GM12878 (cell line): ENCODE results near the gene COQ9. TPM values are rescaled to one million over a fixed set of nuclear protein-coding genes. Genes with fewer than 3 reads are reported as not detected.

Experiments
- ATAC-seq: fragments of 200-7000 bp; cut with Tn5 transposase; 3 replicates; pipeline ENCODE4 v1.9.1; 2020; ENCODE audit warnings: mild to moderate bottlenecking, moderate library complexity
- BruUV-seq: library from RNA; stranded (reverse); fragments of 400-500 nt; replicated peaks from 2 replicates; lab custom pipeline; 2021; lab: Mats Ljungman, UMichigan
- CTCF ChIA-PET: fragments of 300-600 bp; sonication (Branson Sonifier 250); formaldehyde crosslinking; extraction: SDS; loops from one replicate; lab custom pipeline; 2021; ENCODE audit warnings: inconsistent platforms; lab: Yijun Ruan, JAX
- POLR2A ChIA-PET: fragments of 350-600 bp; formaldehyde crosslinking; extraction: SDS; loops from one replicate; lab custom pipeline; 2021; ENCODE audit warnings: inconsistent platforms; lab: Charles Lee
- RAD21 ChIA-PET: fragments of 300-600 bp; sonication (Branson Sonifier 250); formaldehyde crosslinking; loops from one replicate; lab custom pipeline; 2023; ENCODE audit warnings: antibody characterized with exemption; ENCODE audit not compliant: unreplicated experiment; lab: Charles Lee
- SMC1A ChIA-PET: fragments of 300-600 bp; sonication (Branson Sonifier 250); formaldehyde crosslinking; loops from one replicate; lab custom pipeline; 2023; ENCODE audit not compliant: unreplicated experiment, uncharacterized antibody; lab: Charles Lee
- DNase-seq: peaks from one replicate; pipeline ENCODE4 v3.0.0-alpha.2; 2011; ENCODE audit warnings: low read depth, low spot score
- FAIRE-seq: peaks from 3 replicates; lab custom pipeline; 2011; peaks lifted over from hg19 to GRCh38; lab: Jason Lieb, UNC
- H2AFZ ChIP-seq: 2 replicates; pipeline ENCODE4 v1.6.0; 2011; ENCODE audit warnings: low read depth, low read length, control low read depth; ENCODE audit not compliant: control insufficient read depth
- H3K27ac ChIP-seq: 2 replicates; pipeline ENCODE4 v1.5.1; 2011; ENCODE audit warnings: control low read depth; ENCODE audit not compliant: control insufficient read depth, insufficient read depth
- H3K27me3 ChIP-seq, 2 experiments: replicated peaks in 1 of 2; 2 replicates each; pipeline versions ENCODE4 v1.6.0 to v1.6.1; 2011; ENCODE audit warnings: low read length in 1 of 2; ENCODE audit not compliant: control insufficient read depth in 2 of 2, insufficient read depth in 2 of 2
- H3K36me3 ChIP-seq, 2 experiments: 2 replicates each; pipeline ENCODE4 v1.5.1; 2011; ENCODE audit warnings: low read length in 1 of 2; ENCODE audit not compliant: control insufficient read depth in 2 of 2, insufficient read depth in 2 of 2
- H3K4me1 ChIP-seq: 2 replicates; pipeline ENCODE4 v1.6.1; 2011; ENCODE audit warnings: mild to moderate bottlenecking, low read length, moderate library complexity, mixed read lengths; ENCODE audit not compliant: control insufficient read depth, insufficient read depth
- H3K4me2 ChIP-seq: 2 replicates; pipeline ENCODE4 v1.6.0; 2011; ENCODE audit warnings: control low read depth; ENCODE audit not compliant: control insufficient read depth, insufficient read depth
- H3K4me3 ChIP-seq: fragments of 200-600 bp; sonication (generic); 2 replicates; pipeline ENCODE4 v1.5.1; 2016
- H3K79me2 ChIP-seq: 2 replicates; pipeline ENCODE4 v1.6.0; 2011; ENCODE audit warnings: low read length; ENCODE audit not compliant: control insufficient read depth, insufficient read depth
- H3K9ac ChIP-seq: 2 replicates; pipeline ENCODE4 v1.8.0; 2011; ENCODE audit warnings: low read length, control low read depth, mixed read lengths; ENCODE audit not compliant: control insufficient read depth, insufficient read depth
- H3K9me3 ChIP-seq: replicated peaks from 3 replicates; pipeline ENCODE4 v1.5.1; 2011; ENCODE audit warnings: mild to moderate bottlenecking, low read length; ENCODE audit not compliant: control insufficient read depth, insufficient read depth
- H4K20me1 ChIP-seq: 2 replicates; pipeline ENCODE4 v1.6.0; 2011; ENCODE audit not compliant: control insufficient read depth, insufficient read depth
- ASH2L ChIP-seq: fragments of 300-600, 200-600 bp; sonication (generic); IDR thresholded peaks from 2 replicates; pipeline ENCODE4 v1.6.1; 2017; ENCODE audit warnings: low read depth, mild to moderate bottlenecking, borderline replicate concordance
- CHD1 ChIP-seq: IDR thresholded peaks from 2 replicates; pipeline ENCODE4 v1.6.1; 2012; ENCODE audit warnings: low read depth, low read length, improper control_type of control experiment
- DPF2 ChIP-seq: fragments of 450-650 bp; IDR thresholded peaks from 2 replicates; pipeline ENCODE4 v1.6.1; 2017; ENCODE audit warnings: mild to moderate bottlenecking
- EGR1 ChIP-seq, 2 experiments: IDR thresholded peaks; 1 replicate in 1 of 2; 2 replicates in 1 of 2; pipeline ENCODE4 v1.6.1; 2011 to 2012; ENCODE audit warnings: low read depth in 2 of 2, low read length in 2 of 2, borderline replicate concordance in 1 of 2, mild to moderate bottlenecking in 1 of 2, moderate library complexity in 1 of 2
- IKZF2 ChIP-seq, 2 experiments: fragments of 450-650 bp; IDR thresholded peaks; 2 replicates each; pipeline ENCODE4 v1.6.1; 2017; ENCODE audit warnings: mild to moderate bottlenecking in 2 of 2, moderate library complexity in 2 of 2
- MYB ChIP-seq: fragments of 150-350 bp; IDR thresholded peaks from 2 replicates; pipeline ENCODE4 v1.6.1; 2014; ENCODE audit warnings: mild to moderate bottlenecking, low read depth, low read length, borderline replicate concordance
- NFYB ChIP-seq: IDR thresholded peaks from 2 replicates; pipeline ENCODE4 v1.6.1; 2011; ENCODE audit warnings: low read depth, mild to moderate bottlenecking, low read length, improper control_type of control experiment, moderate library complexity; ENCODE audit not compliant: insufficient read depth
- PAX5 ChIP-seq: IDR thresholded peaks from 2 replicates; pipeline ENCODE4 v1.6.1; 2011; ENCODE audit warnings: low read depth, low read length, borderline replicate concordance
- PAX8 ChIP-seq: fragments of 450-650 bp; IDR thresholded peaks from 2 replicates; pipeline ENCODE4 v1.6.1; 2017; ENCODE audit warnings: mild to moderate bottlenecking, moderate library complexity
- PBX3 ChIP-seq: IDR thresholded peaks from 2 replicates; pipeline ENCODE4 v1.6.1; 2011; ENCODE audit warnings: mild to moderate bottlenecking, low read depth, low read length, moderate library complexity; ENCODE audit not compliant: insufficient replicate concordance
- RCOR1 ChIP-seq: conservative IDR thresholded peaks from 2 replicates; pipeline ENCODE4 v1.6.1; 2012; ENCODE audit warnings: low read depth, low read length, improper control_type of control experiment
- STAT1 ChIP-seq: fragments of 450-650 bp; conservative IDR thresholded peaks from 2 replicates; pipeline ENCODE4 v1.6.1; 2014; ENCODE audit warnings: antibody characterized with exemption, mild to moderate bottlenecking
- TCF7 ChIP-seq: IDR thresholded peaks from 2 replicates; pipeline ENCODE4 v1.6.1; 2014; ENCODE audit warnings: antibody characterized with exemption, borderline replicate concordance
- YBX1 ChIP-seq: fragments of 450-650 bp; IDR thresholded peaks from 2 replicates; pipeline ENCODE4 v1.6.1; 2016; ENCODE audit warnings: antibody characterized with exemption
- ZNF207 ChIP-seq: fragments of 450-650 bp; IDR thresholded peaks from 2 replicates; pipeline ENCODE4 v1.6.1; 2014; ENCODE audit warnings: antibody characterized with exemption, mild to moderate bottlenecking, borderline replicate concordance
- ZNF24 ChIP-seq: fragments of 450-650 bp; IDR thresholded peaks from 2 replicates; pipeline ENCODE4 v1.6.1; 2017; ENCODE audit warnings: antibody characterized with exemption, mild to moderate bottlenecking
- WGBS: methylation state at CpG from one replicate; pipeline ENCODE4 v1.1.6; 2016; ENCODE audit warnings: low lambda C conversion rate; ENCODE audit not compliant: insufficient replicate concordance, insufficient coverage; ENCODE audit errors: missing lambda C conversion rate; 5-methylcytosine and 5-hydroxymethylcytosine counted together
- in situ Hi-C: fragments of 300-500 bp; cut with MboI; formaldehyde crosslinking; loops from 9 replicates; pipeline ENCODE4 v1.14.3; 2018; ENCODE audit warnings: mixed read lengths
- intact Hi-C: fragments of 100-400 bp; cut with micrococcal nuclease; formaldehyde crosslinking; loops from one replicate; pipeline ENCODE4 v1.14.2; 2022; ENCODE audit not compliant: unreplicated experiment
- polyA plus RNA-seq, 11 experiments: library from polyadenylated mRNA; depleted of rRNA in 4 of 11; unstranded in 6 of 11; stranded (reverse) in 5 of 11; fragments of >200 nt; fragmentation: Nextera tagmentation in 4 of 11; fragmentation: Illumina TruSeq in 1 of 11; extraction: Ambion mirVana in 4 of 11; extraction: Trizol in 1 of 11; gene quantifications; 1 replicate in 1 of 11; 2 replicates in 10 of 11; pipeline versions ENCODE4 v1.2.1 to v1.2.3, GENCODE V29; 2011 to 2016; ENCODE audit warnings: inconsistent platforms in 2 of 11, missing spikeins in 2 of 11, low read depth in 1 of 11
- total RNA-seq, 4 experiments: library from RNA; depleted of rRNA in 3 of 4; stranded (reverse); fragments of >200 nt in 3 of 4; fragmentation: Illumina TruSeq in 1 of 4; extraction: Trizol in 1 of 4; gene quantifications; 2 replicates each; pipeline versions ENCODE4 v1.2.1 to v1.2.3, GENCODE V29; 2013 to 2021
- TF ChIP-seq, protein P1 (sequence below): fragments of 450-650 bp; IDR thresholded peaks from 2 replicates; pipeline ENCODE4 v1.6.1; 2016; ENCODE audit warnings: mild to moderate bottlenecking

COQ9 gene
- total and polyA plus RNA-seq, 10 of the 15 experiments (the other 5 are each of a cell fraction or from before 2014, with no cell fraction given), result 24.1 to 79.7 (median 50.1) TPM

GRCh38 chr16:57469046-57469445, 21.8 kb downstream of the COQ9 start:
- 0 out of 2 replicates have a peak, but pooled peaks cover under 1% of the 10 kb centered on the region for H3K79me2 ChIP-seq
- peaks cover 25 to 42% of the 10 kb centered on the region in 2 experiments for H3K36me3 ChIP-seq
- no peak overlapping the region for H2AFZ ChIP-seq
- in situ Hi-C loops (no loop called here), intact Hi-C loops (no loop called here)
- H3K27ac ChIP-seq, result no peak overlapping the region
- FAIRE-seq, result no peak
- H3K9me3 ChIP-seq, result no peaks in the 10 kb centered on the region
- H3K4me3 ChIP-seq, result no peak overlapping the region
- SMC1A ChIA-PET, result no interaction called here
- 97% methylated on average over 11 of the region's 11 CpGs for WGBS
- TF ChIP-seq PBX3 (no peak), ZNF24 (no peak), ZNF207 (no peak), YBX1 (no peak), RCOR1 (no peak), MYB (no peak)
- TF ChIP-seq, all 136 proteins: peak for 0
- CTCF ChIA-PET, result no interaction called here
- RAD21 ChIA-PET, result no interaction called here
- no peak for ATAC-seq
- no peak for DNase-seq
- Histone ChIP-seq H3K4me2 (no peak overlapping the region), H3K4me1 (no peaks in the 10 kb centered on the region), H3K27me3 (no peaks in the 10 kb centered on the region), H3K9ac (no peak overlapping the region), H4K20me1 (no peaks in the 10 kb centered on the region)
- no TSS peak for BruUV-seq
- POLR2A ChIA-PET, result no interaction called here

DNA sequence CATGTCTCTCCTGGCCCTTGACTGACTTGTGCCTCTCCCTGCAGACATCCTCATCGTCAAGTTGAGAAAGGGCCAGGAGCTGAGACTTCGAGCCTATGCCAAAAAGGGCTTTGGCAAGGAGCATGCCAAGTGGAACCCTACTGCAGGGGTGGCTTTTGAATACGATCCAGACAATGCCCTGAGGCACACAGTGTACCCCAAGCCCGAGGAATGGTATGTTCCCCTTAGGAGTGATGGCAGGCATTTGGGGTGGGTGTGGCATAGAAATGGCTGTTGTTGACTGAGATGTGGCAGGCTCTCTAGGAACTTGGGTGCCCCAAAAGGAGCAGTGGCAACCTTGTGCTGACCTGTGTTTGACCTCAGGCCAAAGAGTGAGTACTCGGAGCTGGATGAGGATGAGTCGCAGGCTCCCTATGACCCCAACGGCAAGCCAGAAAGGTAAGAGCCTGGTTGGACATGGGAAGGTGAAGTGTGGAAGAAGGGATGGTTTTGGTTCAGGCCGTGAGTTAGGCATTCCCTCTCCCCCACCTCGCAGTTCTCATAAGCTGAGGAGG, 22.7 kb downstream of the COQ9 start:
- FAIRE-seq (no peak), DNase-seq (no peak), ATAC-seq (no peak)
- Histone ChIP-seq H3K79me2 (no peaks in the 10 kb centered on the region), H3K4me1 (peaks cover under 1% of the 10 kb centered on the region; the same call in 1 of the 2 replicates), H3K36me3 (peaks cover 25 to 37% of the 10 kb centered on the region in 2 experiments), H3K4me2 (no peak overlapping the region), H3K27ac (no peak overlapping the region), H2AFZ (no peak overlapping the region), H4K20me1 (no peaks in the 10 kb centered on the region), H3K27me3 (no peaks in the 10 kb centered on the region), H3K9ac (no peak overlapping the region), H3K9me3 (no peaks in the 10 kb centered on the region), H3K4me3 (no peak overlapping the region)
- in situ Hi-C loops, result no loop called here
- 88% methylated on average over 9 of the region's 9 CpGs for WGBS
- ChIA-PET POLR2A (interaction anchor here (0.6 kb wide), 1 partner anchor 42 kb away, joined by 4 read pairs; no protein-coding TSS in a partner anchor), SMC1A (interaction anchor here (0.5 kb wide), 1 partner anchor 12 kb away, joined by 4 read pairs; no protein-coding TSS in a partner anchor), CTCF (no interaction called here), RAD21 (no interaction called here)
- BruUV-seq, result no TSS peak
- intact Hi-C loops, result no loop called here
- TF ChIP-seq PAX8 (no peak), EGR1 (IDR thresholded peaks at IDR 0.05; ENCODE audit: borderline replicate concordance in 1 of 2, low read depth in 2 of 2, low read length in 2 of 2) (no peak), PAX5 (no peak), IKZF2 (IDR thresholded peaks at IDR 0.05) (no peak), ASH2L (no peak), CHD1 (no peak), TCF7 (no peak), NFYB (no peak), STAT1 (no peak), DPF2 (no peak)
- TF ChIP-seq, protein P1, sequence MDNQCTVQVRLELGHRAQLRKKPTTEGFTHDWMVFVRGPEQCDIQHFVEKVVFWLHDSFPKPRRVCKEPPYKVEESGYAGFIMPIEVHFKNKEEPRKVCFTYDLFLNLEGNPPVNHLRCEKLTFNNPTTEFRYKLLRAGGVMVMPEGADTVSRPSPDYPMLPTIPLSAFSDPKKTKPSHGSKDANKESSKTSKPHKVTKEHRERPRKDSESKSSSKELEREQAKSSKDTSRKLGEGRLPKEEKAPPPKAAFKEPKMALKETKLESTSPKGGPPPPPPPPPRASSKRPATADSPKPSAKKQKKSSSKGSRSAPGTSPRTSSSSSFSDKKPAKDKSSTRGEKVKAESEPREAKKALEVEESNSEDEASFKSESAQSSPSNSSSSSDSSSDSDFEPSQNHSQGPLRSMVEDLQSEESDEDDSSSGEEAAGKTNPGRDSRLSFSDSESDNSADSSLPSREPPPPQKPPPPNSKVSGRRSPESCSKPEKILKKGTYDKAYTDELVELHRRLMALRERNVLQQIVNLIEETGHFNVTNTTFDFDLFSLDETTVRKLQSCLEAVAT, result no peak
